Chondrocyte (in vitro differentiated cells): Measurements from ENCODE around the gene MSRB2. TPM values are rescaled to one million over a fixed set of nuclear protein-coding genes. Genes with fewer than 3 reads are reported as not detected.
A peak's percentile ranks its signal among the peaks of the same experiment; 100 is the strongest.
"Not testable (repeated sequence)": the region's sequence is repeated elsewhere in the genome, so short reads cannot be mapped to it uniquely, and the experiment has no call there.

Experiments used
- DNase-seq: peaks from one replicate; pipeline ENCODE4 v3.0.0; 2021; ENCODE audit warnings: mixed read lengths, low spot score
- H3K27ac Mint-ChIP-seq: one replicate; pipeline ENCODE4 v1.8.0; 2021; ENCODE audit warnings: mild to moderate bottlenecking, moderate library complexity, mixed read lengths; ENCODE audit not compliant: unreplicated experiment
- H3K27me3 Mint-ChIP-seq: 2 replicates; pipeline ENCODE4 v1.8.0; 2021; ENCODE audit warnings: low read depth, mixed read lengths
- H3K36me3 Mint-ChIP-seq: 2 replicates; pipeline ENCODE4 v1.8.0; 2021; ENCODE audit warnings: low read depth, mixed read lengths
- H3K4me1 Mint-ChIP-seq: 2 replicates; pipeline ENCODE4 v1.8.0; 2021; ENCODE audit warnings: low read depth, mild to moderate bottlenecking, mixed read lengths
- H3K4me3 Mint-ChIP-seq: one replicate; pipeline ENCODE4 v1.8.0; 2021; ENCODE audit warnings: mild to moderate bottlenecking, moderate library complexity, mixed read lengths; ENCODE audit not compliant: unreplicated experiment
- H3K9me3 Mint-ChIP-seq: 2 replicates; pipeline ENCODE4 v1.8.0; 2021; ENCODE audit warnings: low read depth, mixed read lengths
- CTCF ChIP-seq: fragments of 200-600 bp; sonication (generic); IDR thresholded peaks from 2 replicates; pipeline ENCODE4 v1.5.0; 2021; ENCODE audit warnings: antibody characterized with exemption, mild to moderate bottlenecking, moderate library complexity
- total RNA-seq: library from RNA; stranded (reverse); gene quantifications from 3 replicates; pipeline ENCODE4 v1.2.1, GENCODE V29; 2021

MSRB2 gene
- total RNA-seq, 1 donor from 2014 or later: 18.4 TPM

GRCh38 chr10:23067337-23067736 lies 28.0 kb upstream of the MSRB2 start:
- Mint-ChIP-seq H3K27ac (no peak overlapping the region), H3K4me3 (no peak overlapping the region), H3K9me3 (no peaks in the 10 kb centered on the region), H3K4me1 (peaks cover 19% of the 10 kb centered on the region), H3K27me3 (no peaks in the 10 kb centered on the region), H3K36me3 (no peaks in the 10 kb centered on the region)
- no peak for DNase-seq
- no peak for TF ChIP-seq CTCF

- Mint-ChIP-seq H3K9me3 (no peaks in the 10 kb centered on the region), H3K27me3 (no peaks in the 10 kb centered on the region), H3K36me3 (no peaks in the 10 kb centered on the region), H3K27ac (no peak overlapping the region), H3K4me1 (peaks cover 19% of the 10 kb centered on the region), H3K4me3 (no peak overlapping the region)
- TF ChIP-seq CTCF: peak; percentile 88
- DNase-seq: no peak
Measured at GRCh38 chr10:23067939-23068775, 27.2 kb upstream of the MSRB2 start.

- no peak for DNase-seq
- TF ChIP-seq CTCF: no peak
- no peaks in the 10 kb centered on the region for H3K9me3 Mint-ChIP-seq
- no peaks in the 10 kb centered on the region for H3K27me3 Mint-ChIP-seq
- no peaks in the 10 kb centered on the region for H3K36me3 Mint-ChIP-seq
- no peak overlapping the region for H3K4me3 Mint-ChIP-seq
- peaks cover 16% of the 10 kb centered on the region for H3K4me1 Mint-ChIP-seq
- no peak overlapping the region for H3K27ac Mint-ChIP-seq
Measured at GRCh38 chr10:23069019-23069815, 26.2 kb upstream of the MSRB2 start.

GRCh38 chr10:23070092-23070912 lies 25.1 kb upstream of the MSRB2 start:
- H3K4me1 Mint-ChIP-seq: peaks cover 14% of the 10 kb centered on the region
- H3K9me3 Mint-ChIP-seq, H3K27me3 Mint-ChIP-seq, H3K36me3 Mint-ChIP-seq, DNase-seq, H3K27ac Mint-ChIP-seq, H3K4me3 Mint-ChIP-seq: not testable (repeated sequence)

GRCh38 chr10:23070913-23071218 lies 24.5 kb upstream of the MSRB2 start:
- no peak overlapping the region for H3K4me3 Mint-ChIP-seq
- TF ChIP-seq CTCF: no peak
- H3K4me1 Mint-ChIP-seq: peaks cover 8% of the 10 kb centered on the region
- peaks cover 2% of the 10 kb centered on the region for H3K36me3 Mint-ChIP-seq
- no peaks in the 10 kb centered on the region for H3K27me3 Mint-ChIP-seq
- no peak overlapping the region for H3K27ac Mint-ChIP-seq
- no peak for DNase-seq
- H3K9me3 Mint-ChIP-seq: no peaks in the 10 kb centered on the region

- H3K4me1 Mint-ChIP-seq, H3K27me3 Mint-ChIP-seq, H3K4me3 Mint-ChIP-seq, H3K9me3 Mint-ChIP-seq, DNase-seq, H3K27ac Mint-ChIP-seq, H3K36me3 Mint-ChIP-seq: not testable (repeated sequence)
Measured at GRCh38 chr10:23072593-23072992, 22.8 kb upstream of the MSRB2 start.
